ENCODE measurements around the gene SYCE3. TPM values are rescaled to one million over a fixed set of nuclear protein-coding genes. Genes with fewer than 3 reads are reported as not detected.

Gene SYCE3
- polyA plus RNA-seq, 3 donors, result 1.9 to 3.1 TPM; not detected in 1

- H3K27me3 Mint-ChIP-seq (ENCODE audit: low read depth in 3 of 3), result peaks cover 0 to 3% (median 2%) of the 10 kb centered on the region in 3 donors
- H3K9me3 Mint-ChIP-seq, result no peaks in the 10 kb centered on the region
- no peaks in the 10 kb centered on the region for H3K27me3 ChIP-seq (ENCODE audit: control insufficient read depth in 2 of 2, insufficient read depth in 2 of 2, low read length in 2 of 2)
- peaks cover 30 to 36% of the 10 kb centered on the region in 2 donors for H3K36me3 ChIP-seq (replicated peaks in 1 of 2; ENCODE audit: control insufficient read depth in 1 of 2, insufficient read depth in 2 of 2, low read length in 2 of 2)
- no peak for TF ChIP-seq CTCF (IDR thresholded peaks at IDR 0.05)
- no peaks in the 10 kb centered on the region for H3K9me3 ChIP-seq (replicated peaks in 1 of 2; ENCODE audit: control insufficient read depth in 1 of 2, insufficient read depth in 1 of 2, low read length in 2 of 2)
- H3K27ac ChIP-seq (ENCODE audit: low read depth in 1 of 2, low read length in 2 of 2), result no peak overlapping the region
- H3K27ac Mint-ChIP-seq, result no peak overlapping the region
- H3K4me3 Mint-ChIP-seq, result no peak overlapping the region
- no peaks in the 10 kb centered on the region for H4K20me1 ChIP-seq (ENCODE audit: insufficient read depth, low read length)
- H3K79me2 ChIP-seq (ENCODE audit: insufficient read depth, low read length), result peaks cover 41% of the 10 kb centered on the region
- no peak overlapping the region for H3K4me3 ChIP-seq (replicated peaks in 1 of 3; ENCODE audit: low read depth in 2 of 3, low read length in 3 of 3)
- DNase-seq, result peak in 1 of 3 donors; percentile 5
- no peak overlapping the region for H2AFZ ChIP-seq (ENCODE audit: insufficient read depth, low read depth, low read length, poor library complexity, severe bottlenecking)
- intact Hi-C loops (cut with micrococcal nuclease), result loop anchor here (5.0 kb wide), 3 partner anchors 58 to 123 kb away; partner anchors contain the start of genes ARSA (in 1 of the 2), CHKB (in 1 of the 2) and SYCE3 (in 1 of the 2)
- H3K4me1 ChIP-seq (ENCODE audit: control insufficient read depth in 1 of 2, insufficient read depth in 2 of 2, low read length in 2 of 2), result peaks cover 19 to 26% of the 10 kb centered on the region in 2 donors
- no peak overlapping the region for H3K9ac ChIP-seq (ENCODE audit: insufficient read depth, low read length, poor library complexity, severe bottlenecking)
- no peak overlapping the region for H3K4me2 ChIP-seq (replicated peaks; ENCODE audit: extremely low read depth, low read length, poor library complexity, severe bottlenecking)
- peaks cover 20% of the 10 kb centered on the region for H3K4me1 Mint-ChIP-seq
- H3K36me3 Mint-ChIP-seq, result peaks cover 15 to 26% of the 10 kb centered on the region in 2 donors
- 95% methylated on average over 32 of the region's 44 CpGs for WGBS (ENCODE audit: insufficient coverage)
Observed at GRCh38 chr22:50504369-50505211, 58.1 kb downstream of the SYCE3 start.

- Histone ChIP-seq H3K36me3 (replicated peaks in 1 of 2; ENCODE audit: control insufficient read depth in 1 of 2, insufficient read depth in 2 of 2, low read length in 2 of 2) (peaks cover 30 to 36% of the 10 kb centered on the region in 2 donors), H3K4me2 (replicated peaks; ENCODE audit: extremely low read depth, low read length, poor library complexity, severe bottlenecking) (no peak overlapping the region), H3K27ac (ENCODE audit: low read depth in 1 of 2, low read length in 2 of 2) (no peak overlapping the region), H2AFZ (ENCODE audit: insufficient read depth, low read depth, low read length, poor library complexity, severe bottlenecking) (no peak overlapping the region), H3K79me2 (ENCODE audit: insufficient read depth, low read length) (peaks cover 32% of the 10 kb centered on the region), H3K4me1 (ENCODE audit: control insufficient read depth in 1 of 2, insufficient read depth in 2 of 2, low read length in 2 of 2) (peaks cover 11 to 18% of the 10 kb centered on the region in 2 donors), H4K20me1 (ENCODE audit: insufficient read depth, low read length) (no peaks in the 10 kb centered on the region), H3K9me3 (replicated peaks in 1 of 2; ENCODE audit: control insufficient read depth in 1 of 2, insufficient read depth in 1 of 2, low read length in 2 of 2) (no peaks in the 10 kb centered on the region), H3K4me3 (replicated peaks in 1 of 3; ENCODE audit: low read depth in 2 of 3, low read length in 3 of 3) (no peak overlapping the region), H3K27me3 (ENCODE audit: control insufficient read depth in 2 of 2, insufficient read depth in 2 of 2, low read length in 2 of 2) (no peaks in the 10 kb centered on the region), H3K9ac (ENCODE audit: insufficient read depth, low read length, poor library complexity, severe bottlenecking) (no peak overlapping the region)
- Mint-ChIP-seq H3K36me3 (peaks cover 15 to 26% of the 10 kb centered on the region in 2 donors), H3K9me3 (no peaks in the 10 kb centered on the region), H3K4me3 (no peak overlapping the region), H3K4me1 (peaks cover 11% of the 10 kb centered on the region), H3K27ac (no peak overlapping the region), H3K27me3 (ENCODE audit: low read depth in 3 of 3) (peaks cover 0 to 3% (median 2%) of the 10 kb centered on the region in 3 donors)
- DNase-seq, result peak in 1 of 3 donors; percentile 7
- intact Hi-C loops (cut with micrococcal nuclease), result no loop called here
- over 99% methylated on average over 15 of the region's 26 CpGs for WGBS (ENCODE audit: insufficient coverage)
- no peak for TF ChIP-seq CTCF (IDR thresholded peaks at IDR 0.05)
Observed at GRCh38 chr22:50503475-50504145, 59.1 kb downstream of the SYCE3 start.

All from CD14-positive monocyte (primary cell).